Stomach (tissue), 9 donors: Measurements from ENCODE around the gene YY1AP1. TPM values are rescaled to one million over a fixed set of nuclear protein-coding genes. Genes with fewer than 3 reads are reported as not detected.
A peak's percentile ranks its signal among the peaks of the same experiment; 100 is the strongest.

Experiments
- DNase-seq, 2 donors: peaks; one replicate each; pipeline versions ENCODE4 v3.0.0 to v3.0.0-alpha.2; 2013 to 2019
- H3K27ac ChIP-seq, 5 donors: fragments of 200-600 bp in 4 of 5; sonication (generic) in 4 of 5; one replicate each; pipeline ENCODE4 v1.5.1; 2013 to 2019; ENCODE audit warnings: mild to moderate bottlenecking in 1 of 5, moderate library complexity in 1 of 5
- H3K27me3 ChIP-seq, 3 donors: fragments of 200-600 bp; sonication (generic); one replicate each; pipeline ENCODE4 v1.5.1; 2017 to 2019; ENCODE audit warnings: mixed run types in 1 of 3
- H3K36me3 ChIP-seq, 4 donors: fragments of 200-600 bp; sonication (generic); 1 replicate in 3 of 4; 2 replicates in 1 of 4; pipeline ENCODE4 v1.5.1; 2016 to 2019
- H3K4me1 ChIP-seq, 4 donors: fragments of 200-600 bp; sonication (generic); one replicate each; pipeline ENCODE4 v1.5.1; 2016 to 2019
- H3K4me3 ChIP-seq, 4 donors: fragments of 200-600 bp; sonication (generic) in 3 of 4; one replicate each; pipeline ENCODE4 v1.5.1; 2016 to 2019; ENCODE audit warnings: mild to moderate bottlenecking in 1 of 4
- H3K9me3 ChIP-seq, 4 donors: fragments of 200-600 bp; sonication (generic); one replicate each; pipeline ENCODE4 v1.5.1; 2016 to 2019
- EP300 ChIP-seq: sonication (generic); formaldehyde crosslinking; IDR thresholded peaks from one replicate; pipeline ENCODE4 v1.6.1; 2017; ENCODE audit warnings: antibody characterized with exemption
- POLR2A ChIP-seq, 4 donors: fragments of 450-650 bp; IDR thresholded peaks; one replicate each; pipeline ENCODE4 v1.6.1; 2016; ENCODE audit warnings: antibody characterized with exemption in 4 of 4, control low read depth in 2 of 4, mild to moderate bottlenecking in 1 of 4, moderate library complexity in 1 of 4
- POLR2AphosphoS5 ChIP-seq, 3 donors: sonication (generic); formaldehyde crosslinking; IDR thresholded peaks; one replicate each; pipeline ENCODE4 v1.6.1; 2016; ENCODE audit warnings: antibody characterized with exemption in 3 of 3
- WGBS, 5 donors: extraction: QIAGEN DNeasy Blood & Tissue Kit in 3 of 5; methylation state at CpG; one replicate each; pipeline versions ENCODE4 v1.1.5 to v1.1.7; 2013 to 2018; 5-methylcytosine and 5-hydroxymethylcytosine counted together
- intact Hi-C: fragments of 100-400 bp; cut with DNase I; formaldehyde crosslinking; loops from one replicate; pipeline ENCODE4 v1.15.1; 2023; ENCODE audit warnings: low total_unique reads
- polyA plus RNA-seq, 3 donors: library from polyadenylated mRNA; stranded (reverse); fragments of 200-250 nt; gene quantifications; one replicate each; pipeline ENCODE4 v1.2.3, GENCODE V29; 2013
- total RNA-seq, 5 donors: library from RNA; depleted of rRNA; stranded (reverse); fragments of >200 nt; gene quantifications; one replicate each; pipeline versions ENCODE4 v1.1.0 to v1.2.3, GENCODE V29; 2014 to 2016
- TF ChIP-seq, protein P1 (sequence below), 7 experiments: fragments of 450-650 bp in 4 of 7; fragments of 200-600 bp in 3 of 7; sonication (generic) in 3 of 7; IDR thresholded peaks; one replicate each; pipeline ENCODE4 v1.5.1; 2016 to 2019; ENCODE audit warnings: antibody characterized with exemption in 7 of 7, control low read depth in 2 of 7, mild to moderate bottlenecking in 1 of 7
- donor health status: healthy with polysubstance abuse.
- donor health status: Bipolar disorder and iron deficiency.
- donor health status: healthy.

The YY1AP1 gene
- total and polyA plus RNA-seq, 8 donors: 21.1 to 253 (median 51.1) TPM

DNA sequence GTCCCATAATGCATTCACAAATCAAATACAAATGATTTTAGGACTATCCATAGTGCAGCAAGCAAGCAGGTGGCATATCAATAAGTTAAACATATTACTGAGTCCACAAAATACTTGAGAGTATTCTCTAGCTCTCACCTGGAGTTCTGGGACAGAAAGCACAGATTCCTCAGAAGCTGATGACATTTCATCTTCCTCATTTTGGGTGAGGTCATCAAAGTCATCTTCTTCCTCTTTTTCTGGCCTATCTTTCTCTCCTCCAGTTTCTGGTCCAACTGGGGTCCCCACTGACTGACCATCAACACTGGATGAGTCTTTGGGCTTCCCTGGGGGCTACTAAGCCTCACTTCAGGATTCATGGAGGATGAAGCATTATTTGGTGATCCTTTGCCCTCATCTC is 38.9 kb downstream of the YY1AP1 start:
- no peak overlapping the region for H3K27ac ChIP-seq
- H3K27me3 ChIP-seq: no peaks in the 10 kb centered on the region
- TF ChIP-seq, protein P1, sequence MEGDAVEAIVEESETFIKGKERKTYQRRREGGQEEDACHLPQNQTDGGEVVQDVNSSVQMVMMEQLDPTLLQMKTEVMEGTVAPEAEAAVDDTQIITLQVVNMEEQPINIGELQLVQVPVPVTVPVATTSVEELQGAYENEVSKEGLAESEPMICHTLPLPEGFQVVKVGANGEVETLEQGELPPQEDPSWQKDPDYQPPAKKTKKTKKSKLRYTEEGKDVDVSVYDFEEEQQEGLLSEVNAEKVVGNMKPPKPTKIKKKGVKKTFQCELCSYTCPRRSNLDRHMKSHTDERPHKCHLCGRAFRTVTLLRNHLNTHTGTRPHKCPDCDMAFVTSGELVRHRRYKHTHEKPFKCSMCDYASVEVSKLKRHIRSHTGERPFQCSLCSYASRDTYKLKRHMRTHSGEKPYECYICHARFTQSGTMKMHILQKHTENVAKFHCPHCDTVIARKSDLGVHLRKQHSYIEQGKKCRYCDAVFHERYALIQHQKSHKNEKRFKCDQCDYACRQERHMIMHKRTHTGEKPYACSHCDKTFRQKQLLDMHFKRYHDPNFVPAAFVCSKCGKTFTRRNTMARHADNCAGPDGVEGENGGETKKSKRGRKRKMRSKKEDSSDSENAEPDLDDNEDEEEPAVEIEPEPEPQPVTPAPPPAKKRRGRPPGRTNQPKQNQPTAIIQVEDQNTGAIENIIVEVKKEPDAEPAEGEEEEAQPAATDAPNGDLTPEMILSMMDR (IDR thresholded peaks at IDR 0.05): no peak
- TF ChIP-seq POLR2AphosphoS5 (IDR thresholded peaks at IDR 0.05): no peak
- TF ChIP-seq POLR2A (IDR thresholded peaks at IDR 0.05): no peak
- no peak for TF ChIP-seq EP300
- intact Hi-C loops: no loop called here
- DNase-seq: no peak
- H3K9me3 ChIP-seq: no peaks in the 10 kb centered on the region
- H3K4me1 ChIP-seq: peaks cover 11 to 48% (median 35%) of the 10 kb centered on the region in 4 donors
- H3K4me3 ChIP-seq: no peak overlapping the region
- no peaks in the 10 kb centered on the region for H3K36me3 ChIP-seq

DNA sequence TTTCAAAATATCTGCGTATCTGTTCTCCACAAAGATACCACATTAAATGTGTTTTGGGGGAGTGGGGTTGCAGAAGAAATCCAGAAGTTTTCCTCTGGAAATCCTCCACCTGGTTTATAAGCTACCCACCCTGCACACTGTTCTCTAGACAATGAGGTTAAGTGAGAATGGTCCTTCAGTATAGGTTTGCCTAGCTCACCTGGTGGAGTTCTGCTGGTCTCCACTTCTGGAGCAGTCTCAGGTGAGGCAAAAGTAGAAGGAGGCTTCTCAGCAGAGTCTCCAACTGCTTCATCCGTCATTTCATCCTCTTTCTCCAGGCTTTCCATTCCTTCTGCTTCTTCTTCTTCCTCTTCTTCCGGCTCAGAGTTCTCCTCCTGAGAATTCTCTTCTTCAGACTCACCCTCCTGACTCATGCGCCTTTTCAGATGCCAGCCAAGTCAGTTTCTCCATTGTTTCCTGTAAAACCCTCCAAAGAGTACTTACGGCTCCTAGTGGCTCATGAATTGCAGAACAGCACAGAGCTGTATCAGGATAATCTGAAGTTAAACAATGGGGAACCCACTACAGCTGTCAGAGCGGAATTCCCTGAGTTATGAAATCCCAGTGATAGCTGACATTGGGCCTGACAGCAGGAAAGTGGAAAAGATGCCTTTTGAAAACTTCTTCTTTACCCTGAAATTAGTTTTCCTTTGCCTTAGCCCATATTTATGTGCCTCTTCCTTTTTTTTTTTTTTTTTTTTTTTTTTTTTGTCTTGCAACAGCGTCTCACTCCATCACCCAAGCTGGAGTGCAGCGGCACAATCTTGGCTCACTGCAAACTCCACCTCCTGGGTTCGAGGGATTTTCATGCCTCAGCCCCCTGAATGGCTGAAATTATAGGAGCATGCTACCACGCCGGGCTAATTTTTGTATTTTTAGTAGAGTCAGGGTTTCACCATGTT is 40.1 kb downstream of the YY1AP1 start:
- WGBS, 5 donors: 37 to 48% (median 40%) methylated on average over 11 of the region's 11 CpGs
- no peaks in the 10 kb centered on the region for H3K36me3 ChIP-seq
- H3K27me3 ChIP-seq: no peaks in the 10 kb centered on the region
- intact Hi-C loops: no loop called here
- TF ChIP-seq, protein P1 (IDR thresholded peaks at IDR 0.05): peak in 2 of 7 experiments; percentile 34 to 38
- peak in 2 of 3 donors; percentile 48 to 83 for TF ChIP-seq POLR2AphosphoS5 (IDR thresholded peaks at IDR 0.05)
- TF ChIP-seq POLR2A (IDR thresholded peaks at IDR 0.05): no peak
- TF ChIP-seq EP300: no peak
- H3K4me3 ChIP-seq: no peak overlapping the region
- peaks cover 11 to 48% (median 34%) of the 10 kb centered on the region in 4 donors for H3K4me1 ChIP-seq
- peaks cover 0 to 5% (median 2%) of the 10 kb centered on the region in 4 donors for H3K9me3 ChIP-seq
- DNase-seq: peak; percentile 27 to 75
- H3K27ac ChIP-seq: peak overlapping the region in 3 of 5 donors; percentile 47 to 71 (median 66)

DNA sequence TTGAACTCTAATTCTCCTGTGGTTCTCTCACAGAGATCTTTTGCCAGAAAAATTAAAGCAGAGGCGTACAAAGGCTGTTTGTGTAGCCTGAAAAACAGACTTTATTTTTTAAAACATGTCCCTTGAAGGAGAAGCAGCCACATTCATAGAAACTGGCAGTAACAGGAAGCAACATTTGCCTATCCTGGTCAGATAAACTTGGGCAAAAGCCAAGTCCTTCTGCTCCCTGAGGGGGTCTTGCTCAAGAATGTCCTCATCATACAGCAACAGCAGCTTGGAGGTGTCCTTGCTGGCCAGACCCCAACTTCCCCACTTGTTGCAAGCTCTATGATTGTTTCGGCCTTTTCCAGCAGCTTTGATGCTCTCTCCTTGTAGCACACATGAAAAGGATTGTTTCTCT is 42.3 kb downstream of the YY1AP1 start:
- Histone ChIP-seq H3K27me3 (no peaks in the 10 kb centered on the region), H3K9me3 (peaks cover 0 to 25% (median 9%) of the 10 kb centered on the region in 4 donors), H3K4me3 (no peak overlapping the region), H3K36me3 (no peaks in the 10 kb centered on the region), H3K27ac (no peak overlapping the region), H3K4me1 (peaks cover 5 to 40% (median 29%) of the 10 kb centered on the region in 4 donors)
- intact Hi-C loops: no loop called here
- no peak for DNase-seq
- TF ChIP-seq EP300: no peak
- no peak for TF ChIP-seq POLR2AphosphoS5 (IDR thresholded peaks at IDR 0.05)
- no peak for TF ChIP-seq POLR2A (IDR thresholded peaks at IDR 0.05)
- TF ChIP-seq, protein P1 (IDR thresholded peaks at IDR 0.05): no peak
- WGBS, 5 donors: 74 to 91% (median 85%) methylated on average over 2 of the region's 2 CpGs

DNA sequence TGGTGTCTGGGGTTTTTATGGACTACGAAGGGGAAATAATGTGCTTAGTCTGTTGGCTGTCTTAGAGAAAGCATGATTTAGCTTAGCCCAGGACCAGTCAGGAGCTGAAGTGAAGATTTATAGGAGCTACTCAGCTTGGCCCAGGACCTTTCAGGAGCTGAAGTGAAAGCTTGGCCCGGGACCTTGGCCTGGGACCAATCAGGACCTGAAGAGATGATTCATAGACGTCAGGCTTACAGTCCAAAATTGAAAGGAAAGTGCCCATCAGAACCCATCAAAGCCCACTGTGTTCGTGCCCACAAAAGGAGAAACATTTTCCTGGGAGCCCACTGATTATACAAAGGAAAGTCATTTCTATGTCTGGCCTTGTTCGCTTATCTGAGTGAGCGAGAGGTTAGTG is 42.9 kb downstream of the YY1AP1 start:
- peaks cover 4 to 39% (median 22%) of the 10 kb centered on the region in 4 donors for H3K4me1 ChIP-seq
- peaks cover 0 to 25% (median 9%) of the 10 kb centered on the region in 4 donors for H3K9me3 ChIP-seq
- H3K27ac ChIP-seq: no peak overlapping the region
- H3K27me3 ChIP-seq: no peaks in the 10 kb centered on the region
- no peak for DNase-seq
- H3K36me3 ChIP-seq: no peaks in the 10 kb centered on the region
- TF ChIP-seq, protein P1 (IDR thresholded peaks at IDR 0.05): no peak
- no peak for TF ChIP-seq EP300
- intact Hi-C loops: no loop called here
- WGBS, 5 donors: 57 to 81% (median 77%) methylated on average over 6 of the region's 6 CpGs
- H3K4me3 ChIP-seq: no peak overlapping the region
